Epithelial cell of proximal tubule (primary cell): ENCODE results near the gene IZUMO1. TPM values are rescaled to one million over a fixed set of nuclear protein-coding genes. Genes with fewer than 3 reads are reported as not detected.

Source experiments
- DNase-seq: peaks from one replicate; pipeline ENCODE4 v3.0.0-alpha.2; 2011; ENCODE audit warnings: low read depth
- H3K4me3 ChIP-seq: 2 replicates; pipeline ENCODE4 v1.5.1; 2011; ENCODE audit warnings: low read depth, mild to moderate bottlenecking, low read length
- total RNA-seq: library from RNA; depleted of rRNA; stranded (reverse); fragments of >200 nt; gene quantifications from 2 replicates; pipeline ENCODE4 v1.2.3, GENCODE V29; 2015
- TF ChIP-seq, protein P1 (sequence below): conservative IDR thresholded peaks from 2 replicates; pipeline ENCODE4 v1.5.1; 2012; ENCODE audit warnings: low read depth, mild to moderate bottlenecking, low read length

Gene IZUMO1
- total RNA-seq, 1 donor from 2014 or later, result not detected

DNA sequence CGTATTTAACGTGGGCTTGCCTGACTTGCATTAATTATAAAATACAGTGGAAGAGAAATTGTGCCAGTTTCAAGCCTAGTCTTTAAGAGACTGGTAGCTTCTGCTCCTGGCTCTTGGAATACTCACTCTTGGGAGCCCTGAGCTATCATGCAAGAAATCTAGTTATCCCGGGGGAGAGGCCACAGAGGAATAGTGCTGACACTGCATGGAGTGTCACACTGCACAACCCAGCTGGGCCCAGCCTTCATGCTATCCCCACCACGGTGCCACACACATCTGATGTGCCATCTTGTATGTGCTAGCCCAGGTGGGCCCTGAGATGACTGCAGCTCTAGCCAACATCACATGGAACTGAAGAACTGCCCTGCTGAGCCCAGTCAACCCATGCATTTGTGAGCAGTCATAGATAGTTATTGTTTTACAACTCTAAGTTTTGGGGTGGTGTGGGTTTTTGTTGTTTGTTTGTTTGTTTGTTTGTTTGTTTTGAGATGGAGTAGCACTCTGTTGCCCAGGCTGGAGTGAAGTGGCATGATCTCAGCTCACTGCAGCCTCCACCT lies 35.5 kb downstream of the IZUMO1 start:
- no peak overlapping the region for H3K4me3 ChIP-seq
- DNase-seq, result no peak
- TF ChIP-seq, protein P1, sequence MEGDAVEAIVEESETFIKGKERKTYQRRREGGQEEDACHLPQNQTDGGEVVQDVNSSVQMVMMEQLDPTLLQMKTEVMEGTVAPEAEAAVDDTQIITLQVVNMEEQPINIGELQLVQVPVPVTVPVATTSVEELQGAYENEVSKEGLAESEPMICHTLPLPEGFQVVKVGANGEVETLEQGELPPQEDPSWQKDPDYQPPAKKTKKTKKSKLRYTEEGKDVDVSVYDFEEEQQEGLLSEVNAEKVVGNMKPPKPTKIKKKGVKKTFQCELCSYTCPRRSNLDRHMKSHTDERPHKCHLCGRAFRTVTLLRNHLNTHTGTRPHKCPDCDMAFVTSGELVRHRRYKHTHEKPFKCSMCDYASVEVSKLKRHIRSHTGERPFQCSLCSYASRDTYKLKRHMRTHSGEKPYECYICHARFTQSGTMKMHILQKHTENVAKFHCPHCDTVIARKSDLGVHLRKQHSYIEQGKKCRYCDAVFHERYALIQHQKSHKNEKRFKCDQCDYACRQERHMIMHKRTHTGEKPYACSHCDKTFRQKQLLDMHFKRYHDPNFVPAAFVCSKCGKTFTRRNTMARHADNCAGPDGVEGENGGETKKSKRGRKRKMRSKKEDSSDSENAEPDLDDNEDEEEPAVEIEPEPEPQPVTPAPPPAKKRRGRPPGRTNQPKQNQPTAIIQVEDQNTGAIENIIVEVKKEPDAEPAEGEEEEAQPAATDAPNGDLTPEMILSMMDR, result no peak

DNA sequence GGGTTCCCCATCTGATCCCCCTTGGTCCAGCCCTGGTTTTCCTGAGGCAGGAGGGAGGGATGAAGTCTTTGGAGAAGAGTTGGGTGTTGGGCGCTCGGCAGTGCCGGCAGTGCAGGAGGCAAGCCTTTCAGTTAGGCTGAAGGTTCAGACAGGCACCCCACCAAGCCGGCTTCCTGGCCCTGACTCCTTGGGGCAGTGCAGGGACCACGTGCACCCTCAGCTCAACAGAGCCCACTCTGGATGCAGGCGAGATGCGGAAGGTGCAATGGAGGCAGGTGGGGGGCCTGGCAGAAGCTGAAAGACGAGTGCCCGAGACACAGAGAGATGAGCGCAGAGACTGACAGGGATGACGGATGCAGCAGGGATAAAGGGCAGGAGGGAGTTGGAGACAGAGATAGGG lies 38.2 kb downstream of the IZUMO1 start:
- no peak for DNase-seq
- TF ChIP-seq, protein P1, result no peak
- no peak overlapping the region for H3K4me3 ChIP-seq

DNA sequence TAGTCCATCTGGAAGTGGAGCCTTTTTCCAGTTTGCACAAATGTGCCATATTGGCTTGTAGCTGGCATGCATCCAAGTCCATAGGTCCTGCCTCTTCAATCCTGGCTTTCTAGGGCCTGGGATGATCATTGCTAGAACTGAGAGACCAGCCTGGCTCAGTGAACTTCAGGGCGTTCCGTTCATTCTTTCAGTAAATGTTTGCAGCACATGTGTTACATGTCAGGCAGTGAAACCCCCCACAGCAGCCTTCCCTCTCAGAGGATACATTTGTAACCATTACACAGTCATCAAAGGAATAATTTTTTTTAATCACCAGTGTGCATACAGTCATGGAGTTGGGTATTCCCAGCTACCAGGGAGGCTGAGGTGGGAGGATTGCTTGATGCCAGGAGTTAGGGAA lies 41.3 kb downstream of the IZUMO1 start:
- no peak overlapping the region for H3K4me3 ChIP-seq
- TF ChIP-seq, protein P1, result no peak
- no peak for DNase-seq

DNA sequence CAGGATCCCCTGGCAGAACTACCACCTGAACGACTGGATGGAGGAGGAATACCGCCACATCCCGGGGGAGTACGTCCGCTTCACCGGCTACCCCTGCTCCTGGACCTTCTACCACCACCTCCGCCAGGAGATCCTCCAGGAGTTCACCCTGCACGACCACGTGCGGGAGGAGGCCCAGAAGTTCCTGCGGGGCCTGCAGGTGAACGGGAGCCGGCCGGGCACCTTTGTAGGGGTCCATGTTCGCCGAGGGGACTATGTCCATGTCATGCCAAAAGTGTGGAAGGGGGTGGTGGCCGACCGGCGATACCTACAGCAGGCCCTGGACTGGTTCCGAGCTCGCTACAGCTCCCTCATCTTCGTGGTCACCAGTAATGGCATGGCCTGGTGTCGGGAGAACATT lies 43.4 kb downstream of the IZUMO1 start:
- DNase-seq, result no peak
- TF ChIP-seq, protein P1, result no peak
- H3K4me3 ChIP-seq, result no peak overlapping the region

DNA sequence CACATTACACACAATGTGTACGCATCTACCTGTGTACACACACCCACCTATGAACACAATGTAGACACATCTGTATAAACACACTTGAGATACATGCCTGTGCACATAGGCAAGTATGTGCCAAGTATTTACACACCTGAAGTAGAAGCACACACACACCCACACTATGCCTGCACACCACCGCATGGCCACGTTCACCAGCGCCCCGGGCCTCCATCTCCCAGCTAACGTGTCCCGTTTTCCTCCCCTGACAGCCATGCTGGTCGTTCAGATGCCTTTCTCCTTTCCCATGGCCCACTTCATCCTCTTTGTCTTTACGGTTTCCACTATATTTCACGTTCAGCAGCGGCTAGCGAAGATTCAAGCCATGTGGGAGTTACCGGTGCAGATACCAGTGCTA lies 44.0 kb downstream of the IZUMO1 start:
- TF ChIP-seq, protein P1, result no peak
- no peak for DNase-seq
- H3K4me3 ChIP-seq, result no peak overlapping the region

DNA sequence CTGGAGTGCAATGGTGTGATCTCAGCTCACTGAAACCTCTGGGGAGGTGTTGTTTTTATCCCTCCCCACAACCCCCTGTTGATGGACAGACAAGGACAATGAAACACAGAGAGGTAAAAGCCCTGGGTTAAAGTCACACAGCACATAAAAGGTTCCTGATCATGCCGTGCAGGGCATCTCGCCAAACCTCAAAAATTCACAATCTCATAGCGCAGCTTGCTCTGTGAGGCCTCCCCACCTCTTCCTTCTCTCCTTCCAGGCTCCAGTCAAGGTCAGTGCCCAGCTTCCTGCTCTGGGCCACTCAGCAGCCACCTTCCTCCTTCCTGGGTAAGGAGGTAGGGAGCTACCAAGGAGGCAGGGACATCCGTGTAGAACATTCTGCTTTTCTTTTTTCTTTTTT lies 48.7 kb downstream of the IZUMO1 start:
- DNase-seq, result no peak
- H3K4me3 ChIP-seq, result no peak overlapping the region
- TF ChIP-seq, protein P1, result no peak

DNA sequence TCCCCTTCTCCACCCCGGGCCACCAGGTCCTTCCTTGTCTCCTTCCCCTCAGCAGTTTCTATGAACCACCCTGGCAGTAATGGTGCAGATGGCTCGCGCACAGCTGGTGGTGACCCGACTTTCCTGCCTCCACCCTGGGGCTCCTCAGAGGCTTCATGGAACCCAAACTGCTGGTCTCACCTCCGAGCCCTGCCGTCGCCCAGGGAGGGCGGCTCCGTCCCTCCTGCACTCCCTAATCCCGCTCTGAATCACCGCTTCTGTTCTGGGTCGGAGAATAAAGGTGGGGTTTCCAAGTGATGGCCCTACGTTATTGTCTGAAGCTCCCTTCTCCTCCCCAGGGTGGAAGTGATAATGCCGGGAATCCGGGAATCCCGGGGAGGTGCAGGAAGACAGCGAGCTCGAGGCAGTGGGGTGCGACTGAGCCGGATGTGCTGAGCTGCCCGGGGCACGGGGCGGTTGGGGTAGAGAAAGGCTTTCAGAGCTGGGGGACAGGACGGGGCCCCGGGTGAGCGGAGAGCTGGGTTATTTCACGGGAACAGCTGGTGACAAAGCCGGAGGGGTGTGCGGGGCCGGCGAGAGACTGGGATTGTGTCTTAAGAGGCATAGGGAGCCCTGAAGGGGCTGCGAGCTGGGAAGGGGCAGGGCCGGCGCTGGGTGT lies 50.2 kb downstream of the IZUMO1 start:
- no peak for DNase-seq
- TF ChIP-seq, protein P1, result no peak
- H3K4me3 ChIP-seq, result peak overlapping the region; percentile 43
